Neural cell (in vitro differentiated cells): ENCODE measurements around the gene ZBTB46.

Source experiments
- MXI1 ChIP-seq: fragments of 450-650 bp; conservative IDR thresholded peaks from 2 replicates; pipeline ENCODE4 v1.6.1; 2014; ENCODE audit warnings: antibody characterized with exemption, mild to moderate bottlenecking; ENCODE audit not compliant: poor library complexity, severe bottlenecking
- TF ChIP-seq, protein P1 (sequence below): fragments of 450-650 bp; IDR thresholded peaks from 2 replicates; pipeline ENCODE4 v1.5.1; 2014; ENCODE audit warnings: antibody characterized with exemption, mild to moderate bottlenecking, moderate library complexity; ENCODE audit not compliant: poor library complexity, severe bottlenecking

DNA sequence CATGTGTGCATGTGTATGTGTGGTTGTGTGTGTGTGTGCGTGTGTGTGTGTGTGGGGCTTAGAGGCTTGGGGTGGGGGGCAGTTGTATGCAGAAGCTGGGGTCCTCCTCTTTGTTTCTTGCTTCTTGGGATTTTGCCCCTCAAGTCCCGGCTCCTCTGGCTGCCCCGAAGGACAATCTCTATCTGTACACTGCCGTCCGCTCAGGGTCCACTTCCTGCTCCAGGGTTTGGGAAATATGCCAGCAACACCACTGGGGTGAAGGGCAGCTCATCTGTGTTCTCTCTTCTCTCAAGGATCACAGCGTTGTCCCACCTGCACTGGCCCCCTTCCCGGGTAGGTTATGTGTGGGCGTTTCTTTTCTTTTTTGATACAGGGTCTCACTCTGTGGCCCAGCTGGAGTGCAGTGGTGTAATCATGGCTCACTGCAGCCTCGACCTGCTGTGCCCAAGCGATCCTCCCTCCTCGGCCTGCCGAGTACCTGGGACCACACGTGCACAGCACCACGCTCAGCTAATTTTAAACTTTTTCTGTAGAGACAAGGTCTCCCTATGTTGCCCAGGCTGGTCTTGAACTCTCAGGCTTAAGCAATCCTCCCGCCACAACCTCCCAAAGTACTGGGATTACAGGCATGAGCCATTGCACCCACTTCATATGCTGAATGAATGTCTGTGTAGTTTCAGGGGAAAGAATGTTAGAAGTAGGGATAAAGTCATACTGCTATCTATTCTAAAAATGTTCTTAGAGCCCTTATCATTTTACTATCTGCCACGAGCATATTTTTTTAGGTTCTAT lies 65.8 kb downstream of the ZBTB46 start:
- TF ChIP-seq, protein P1, sequence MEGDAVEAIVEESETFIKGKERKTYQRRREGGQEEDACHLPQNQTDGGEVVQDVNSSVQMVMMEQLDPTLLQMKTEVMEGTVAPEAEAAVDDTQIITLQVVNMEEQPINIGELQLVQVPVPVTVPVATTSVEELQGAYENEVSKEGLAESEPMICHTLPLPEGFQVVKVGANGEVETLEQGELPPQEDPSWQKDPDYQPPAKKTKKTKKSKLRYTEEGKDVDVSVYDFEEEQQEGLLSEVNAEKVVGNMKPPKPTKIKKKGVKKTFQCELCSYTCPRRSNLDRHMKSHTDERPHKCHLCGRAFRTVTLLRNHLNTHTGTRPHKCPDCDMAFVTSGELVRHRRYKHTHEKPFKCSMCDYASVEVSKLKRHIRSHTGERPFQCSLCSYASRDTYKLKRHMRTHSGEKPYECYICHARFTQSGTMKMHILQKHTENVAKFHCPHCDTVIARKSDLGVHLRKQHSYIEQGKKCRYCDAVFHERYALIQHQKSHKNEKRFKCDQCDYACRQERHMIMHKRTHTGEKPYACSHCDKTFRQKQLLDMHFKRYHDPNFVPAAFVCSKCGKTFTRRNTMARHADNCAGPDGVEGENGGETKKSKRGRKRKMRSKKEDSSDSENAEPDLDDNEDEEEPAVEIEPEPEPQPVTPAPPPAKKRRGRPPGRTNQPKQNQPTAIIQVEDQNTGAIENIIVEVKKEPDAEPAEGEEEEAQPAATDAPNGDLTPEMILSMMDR: no peak
- TF ChIP-seq MXI1: no peak
